Measurements from ENCODE around the gene TMEM80. TPM values are rescaled to one million over a fixed set of nuclear protein-coding genes. Genes with fewer than 3 reads are reported as not detected.

Gene TMEM80
- total and polyA plus RNA-seq, 9 of the 15 experiments (the other 6 are each of a cell fraction or from before 2014, with no cell fraction given): 5.1 to 30.1 (median 12.4) TPM

- 0 out of 2 replicates have a peak, but pooled peaks have one; percentile 65 for TF ChIP-seq HMGXB4 (CRISPR knock-in tag; IDR thresholded peaks at IDR 0.05)
- peak; percentile 47 for TF ChIP-seq MAX (CRISPR knock-in tag; IDR thresholded peaks at IDR 0.05)
- peak; percentile 95 for TF ChIP-seq POLR2G (IDR thresholded peaks at IDR 0.05; ENCODE audit: low read depth, low read length)
- no peak for TF ChIP-seq ZC3H4 (CRISPR knock-in tag; IDR thresholded peaks at IDR 0.05; ENCODE audit: borderline replicate concordance)
- peak; percentile 48 for TF ChIP-seq HMGN3 (IDR thresholded peaks at IDR 0.05; ENCODE audit: borderline replicate concordance, extremely low read depth, insufficient read length, low read depth, low read length)
- TF ChIP-seq ILK (tag; IDR thresholded peaks at IDR 0.05; ENCODE audit: borderline replicate concordance, low read depth): no peak
- TF ChIP-seq KLF13 (tag; IDR thresholded peaks at IDR 0.05; ENCODE audit: borderline replicate concordance, low read depth): no peak
- no peak for TF ChIP-seq PREB (CRISPR knock-in tag; IDR thresholded peaks at IDR 0.05)
- TF ChIP-seq NFRKB (IDR thresholded peaks at IDR 0.05; ENCODE audit: low read depth): peak; percentile 63; the same call in 1 of the 2 replicates
- TF ChIP-seq AFF1 (IDR thresholded peaks at IDR 0.05; ENCODE audit: low read depth in 1 of 2, partially characterized antibody in 2 of 2): no peak
- TF ChIP-seq ZNF766 (CRISPR knock-in tag; conservative IDR thresholded peaks at IDR 0.05): no peak; the same call in 1 of the 2 replicates
- TF ChIP-seq PYGO2 (tag; IDR thresholded peaks at IDR 0.05): no peak
- no peak for TF ChIP-seq ZNF282 (CRISPR knock-in tag; IDR thresholded peaks at IDR 0.05)
- TF ChIP-seq ZNF253 (CRISPR knock-in tag; conservative IDR thresholded peaks at IDR 0.05): no peak
- TF ChIP-seq ELK1 (CRISPR knock-in tag; IDR thresholded peaks at IDR 0.05): no peak
- TF ChIP-seq HMG20A (CRISPR knock-in tag; conservative IDR thresholded peaks at IDR 0.05): no peak
These were observed at the start of gene TMEM80 (continued) for GRCh38 chr11:695538-696248.
